ENCODE data around the gene RGS3.
A peak's percentile ranks its signal among the peaks of the same experiment; 100 is the strongest.

RGS3 gene

GRCh38 chr9:113596616-113597320 is 133.2 kb downstream of the RGS3 start:
- peaks cover 8% of the 10 kb centered on the region for H3K79me1 ChIP-seq (ENCODE audit: low read depth, low read length)
- no peak overlapping the region for H2AK5ac ChIP-seq (ENCODE audit: low read depth, low read length)
- WGBS, 2 donors (ENCODE audit: extremely low coverage in 2 of 2, insufficient read length in 2 of 2, insufficient replicate concordance in 1 of 2), result no CpG with 5 or more reads among the region's 27 CpGs
- no peak overlapping the region for H2BK120ac ChIP-seq (ENCODE audit: low read depth, low read length)
- H2AFZ ChIP-seq (ENCODE audit: low read length), result no peak overlapping the region
- H3K9me3 ChIP-seq (replicated peaks in 1 of 2; ENCODE audit: control insufficient read depth in 2 of 2, insufficient read depth in 1 of 2, low read depth in 1 of 2, low read length in 2 of 2), result no peaks in the 10 kb centered on the region
- no peak overlapping the region for H4K8ac ChIP-seq (ENCODE audit: low read depth, low read length)
- DNase-seq (ENCODE audit: low spot score), result no peak
- peaks cover 19 to 30% of the 10 kb centered on the region in 2 donors for H3K36me3 ChIP-seq (replicated peaks in 1 of 2; ENCODE audit: control insufficient read depth in 2 of 2, insufficient read depth in 2 of 2, low read length in 2 of 2)
- peaks cover 43 to 48% of the 10 kb centered on the region in 2 donors for H3K4me1 ChIP-seq (ENCODE audit: control insufficient read depth in 2 of 2, insufficient read depth in 1 of 2, low read depth in 1 of 2, low read length in 2 of 2)
- H3K27ac ChIP-seq (replicated peaks; ENCODE audit: low read length), result no peak overlapping the region
- H3K4me3 ChIP-seq (ENCODE audit: low read length in 2 of 2), result no peak overlapping the region
- H2BK5ac ChIP-seq (ENCODE audit: low read length), result no peak overlapping the region
- no peak overlapping the region for H4K91ac ChIP-seq (ENCODE audit: low read depth, low read length, poor library complexity)
- H3K14ac ChIP-seq (ENCODE audit: low read length), result no peak overlapping the region
- no peak overlapping the region for H3K18ac ChIP-seq (ENCODE audit: low read length)
- H3K4ac ChIP-seq (ENCODE audit: low read length), result no peak overlapping the region
- H2BK12ac ChIP-seq (ENCODE audit: low read length), result no peak overlapping the region
- H2BK15ac ChIP-seq (ENCODE audit: low read length), result no peak overlapping the region
- H3K4me2 ChIP-seq (ENCODE audit: insufficient read depth, low read length, poor library complexity, severe bottlenecking), result no peak overlapping the region
- no peaks in the 10 kb centered on the region for H3K27me3 ChIP-seq (ENCODE audit: control insufficient read depth in 3 of 3, insufficient read depth in 3 of 3, low read depth in 1 of 3, low read length in 3 of 3)
- H3K23ac ChIP-seq (ENCODE audit: low read depth, low read length, poor library complexity), result no peak overlapping the region
- no peak overlapping the region for H3K9ac ChIP-seq (ENCODE audit: low read depth, low read length, poor library complexity)

GRCh38 chr9:113597390-113598241 is 134.1 kb downstream of the RGS3 start:
- Histone ChIP-seq H3K27me3 (ENCODE audit: control insufficient read depth in 3 of 3, insufficient read depth in 3 of 3, low read depth in 1 of 3, low read length in 3 of 3) (no peaks in the 10 kb centered on the region), H3K79me1 (ENCODE audit: low read depth, low read length) (peaks cover 8% of the 10 kb centered on the region), H3K4ac (ENCODE audit: low read length) (no peak overlapping the region), H2BK5ac (ENCODE audit: low read length) (peak overlapping the region; percentile 15), H3K36me3 (replicated peaks in 1 of 2; ENCODE audit: control insufficient read depth in 2 of 2, insufficient read depth in 2 of 2, low read length in 2 of 2) (peaks cover 19 to 30% of the 10 kb centered on the region in 2 donors), H2BK15ac (ENCODE audit: low read length) (no peak overlapping the region), H2BK120ac (ENCODE audit: low read depth, low read length) (no peak overlapping the region), H3K27ac (replicated peaks; ENCODE audit: low read length) (no peak overlapping the region), H3K4me2 (ENCODE audit: insufficient read depth, low read length, poor library complexity, severe bottlenecking) (no peak overlapping the region), H2BK12ac (ENCODE audit: low read length) (no peak overlapping the region), H2AFZ (ENCODE audit: low read length) (no peak overlapping the region), H3K18ac (ENCODE audit: low read length) (no peak overlapping the region), H4K91ac (ENCODE audit: low read depth, low read length, poor library complexity) (no peak overlapping the region), H2AK5ac (ENCODE audit: low read depth, low read length) (no peak overlapping the region), H3K14ac (ENCODE audit: low read length) (peak overlapping the region; percentile 39), H3K4me1 (ENCODE audit: control insufficient read depth in 2 of 2, insufficient read depth in 1 of 2, low read depth in 1 of 2, low read length in 2 of 2) (peaks cover 47 to 51% of the 10 kb centered on the region in 2 donors), H3K9ac (ENCODE audit: low read depth, low read length, poor library complexity) (no peak overlapping the region), H4K8ac (ENCODE audit: low read depth, low read length) (no peak overlapping the region), H3K23ac (ENCODE audit: low read depth, low read length, poor library complexity) (no peak overlapping the region), H3K9me3 (replicated peaks in 1 of 2; ENCODE audit: control insufficient read depth in 2 of 2, insufficient read depth in 1 of 2, low read depth in 1 of 2, low read length in 2 of 2) (no peaks in the 10 kb centered on the region), H3K4me3 (ENCODE audit: low read length in 2 of 2) (no peak overlapping the region)
- no peak for DNase-seq (ENCODE audit: low spot score)
- no CpG with 5 or more reads among the region's 14 CpGs for WGBS, 2 donors (ENCODE audit: extremely low coverage in 2 of 2, insufficient read length in 2 of 2, insufficient replicate concordance in 1 of 2)

GRCh38 chr9:113598451-113598850 is 134.9 kb downstream of the RGS3 start:
- Histone ChIP-seq H3K27ac (replicated peaks; ENCODE audit: low read length) (peak overlapping the region; percentile 43), H3K14ac (ENCODE audit: low read length) (no peak overlapping the region), H3K4me3 (ENCODE audit: low read length in 2 of 2) (no peak overlapping the region), H3K9ac (ENCODE audit: low read depth, low read length, poor library complexity) (no peak overlapping the region), H2AK5ac (ENCODE audit: low read depth, low read length) (peak overlapping the region; percentile 42), H4K91ac (ENCODE audit: low read depth, low read length, poor library complexity) (no peak overlapping the region), H3K4ac (ENCODE audit: low read length) (no peak overlapping the region), H3K18ac (ENCODE audit: low read length) (no peak overlapping the region), H3K9me3 (replicated peaks in 1 of 2; ENCODE audit: control insufficient read depth in 2 of 2, insufficient read depth in 1 of 2, low read depth in 1 of 2, low read length in 2 of 2) (no peaks in the 10 kb centered on the region), H2BK120ac (ENCODE audit: low read depth, low read length) (no peak overlapping the region), H2BK12ac (ENCODE audit: low read length) (no peak overlapping the region), H3K4me2 (ENCODE audit: insufficient read depth, low read length, poor library complexity, severe bottlenecking) (no peak overlapping the region), H3K23ac (ENCODE audit: low read depth, low read length, poor library complexity) (no peak overlapping the region), H2AFZ (ENCODE audit: low read length) (no peak overlapping the region), H2BK15ac (ENCODE audit: low read length) (no peak overlapping the region), H4K8ac (ENCODE audit: low read depth, low read length) (no peak overlapping the region), H3K4me1 (ENCODE audit: control insufficient read depth in 2 of 2, insufficient read depth in 1 of 2, low read depth in 1 of 2, low read length in 2 of 2) (peaks cover 44 to 47% of the 10 kb centered on the region in 2 donors), H3K79me1 (ENCODE audit: low read depth, low read length) (peaks cover 8% of the 10 kb centered on the region), H3K36me3 (replicated peaks in 1 of 2; ENCODE audit: control insufficient read depth in 2 of 2, insufficient read depth in 2 of 2, low read length in 2 of 2) (peaks cover 19 to 30% of the 10 kb centered on the region in 2 donors), H2BK5ac (ENCODE audit: low read length) (no peak overlapping the region), H3K27me3 (ENCODE audit: control insufficient read depth in 3 of 3, insufficient read depth in 3 of 3, low read depth in 1 of 3, low read length in 3 of 3) (no peaks in the 10 kb centered on the region)
- no peak for DNase-seq (ENCODE audit: low spot score)
- no CpG with 5 or more reads among the region's 2 CpGs for WGBS, 2 donors (ENCODE audit: extremely low coverage in 2 of 2, insufficient read length in 2 of 2, insufficient replicate concordance in 1 of 2)

- no CpG with 5 or more reads among the region's 5 CpGs for WGBS, 2 donors (ENCODE audit: extremely low coverage in 2 of 2, insufficient read length in 2 of 2, insufficient replicate concordance in 1 of 2)
- no peak overlapping the region for H3K14ac ChIP-seq (ENCODE audit: low read length)
- no peak overlapping the region for H3K9ac ChIP-seq (ENCODE audit: low read depth, low read length, poor library complexity)
- no peak overlapping the region for H3K4me2 ChIP-seq (ENCODE audit: insufficient read depth, low read length, poor library complexity, severe bottlenecking)
- peaks cover 8% of the 10 kb centered on the region for H3K79me1 ChIP-seq (ENCODE audit: low read depth, low read length)
- no peak overlapping the region for H2BK12ac ChIP-seq (ENCODE audit: low read length)
- no peak overlapping the region for H2BK15ac ChIP-seq (ENCODE audit: low read length)
- no peak overlapping the region for H4K8ac ChIP-seq (ENCODE audit: low read depth, low read length)
- H3K4me3 ChIP-seq (ENCODE audit: low read length in 2 of 2), result no peak overlapping the region
- no peak for DNase-seq (ENCODE audit: low spot score)
- H3K36me3 ChIP-seq (replicated peaks in 1 of 2; ENCODE audit: control insufficient read depth in 2 of 2, insufficient read depth in 2 of 2, low read length in 2 of 2), result peaks cover 19 to 30% of the 10 kb centered on the region in 2 donors
- H2BK120ac ChIP-seq (ENCODE audit: low read depth, low read length), result no peak overlapping the region
- peak overlapping the region; percentile 42 for H2AK5ac ChIP-seq (ENCODE audit: low read depth, low read length)
- no peak overlapping the region for H3K23ac ChIP-seq (ENCODE audit: low read depth, low read length, poor library complexity)
- H3K27me3 ChIP-seq (ENCODE audit: control insufficient read depth in 3 of 3, insufficient read depth in 3 of 3, low read depth in 1 of 3, low read length in 3 of 3), result no peaks in the 10 kb centered on the region
- H3K27ac ChIP-seq (replicated peaks; ENCODE audit: low read length), result peak overlapping the region; percentile 43
- no peaks in the 10 kb centered on the region for H3K9me3 ChIP-seq (replicated peaks in 1 of 2; ENCODE audit: control insufficient read depth in 2 of 2, insufficient read depth in 1 of 2, low read depth in 1 of 2, low read length in 2 of 2)
- peaks cover 42 to 45% of the 10 kb centered on the region in 2 donors for H3K4me1 ChIP-seq (ENCODE audit: control insufficient read depth in 2 of 2, insufficient read depth in 1 of 2, low read depth in 1 of 2, low read length in 2 of 2)
- no peak overlapping the region for H3K4ac ChIP-seq (ENCODE audit: low read length)
- H2BK5ac ChIP-seq (ENCODE audit: low read length), result no peak overlapping the region
- no peak overlapping the region for H4K91ac ChIP-seq (ENCODE audit: low read depth, low read length, poor library complexity)
- peak overlapping the region; percentile 37 for H3K18ac ChIP-seq (ENCODE audit: low read length)
- no peak overlapping the region for H2AFZ ChIP-seq (ENCODE audit: low read length)
Measured at GRCh38 chr9:113598883-113599282, 135.4 kb downstream of the RGS3 start.
